Endodermal cell (in vitro differentiated cells): Measurements from ENCODE around the gene NIN. TPM values are rescaled to one million over a fixed set of nuclear protein-coding genes. Genes with fewer than 3 reads are reported as not detected.

Source experiments
- DNase-seq: peaks from one replicate; pipeline ENCODE4 v3.0.0-alpha.2; 2017
- H3K27ac ChIP-seq: 2 replicates; pipeline ENCODE4 v1.5.1; 2013; ENCODE audit warnings: mild to moderate bottlenecking, low read depth, low read length, moderate library complexity
- H3K27me3 ChIP-seq: 2 replicates; pipeline ENCODE4 v1.6.1; 2013; ENCODE audit warnings: mild to moderate bottlenecking, low read length, moderate library complexity; ENCODE audit not compliant: insufficient read depth, control insufficient read depth, poor library complexity, severe bottlenecking
- H3K36me3 ChIP-seq: 2 replicates; pipeline ENCODE4 v1.7.0; 2013; ENCODE audit warnings: mild to moderate bottlenecking, low read length, moderate library complexity; ENCODE audit not compliant: control insufficient read depth, insufficient read depth
- H3K4me1 ChIP-seq: one replicate; pipeline ENCODE4 v1.7.0; 2013; ENCODE audit warnings: low read length; ENCODE audit not compliant: control insufficient read depth, insufficient read depth
- H3K4me3 ChIP-seq: 2 replicates; pipeline ENCODE4 v1.5.1; 2013; ENCODE audit warnings: mild to moderate bottlenecking, low read length, moderate library complexity
- H3K9ac ChIP-seq: 2 replicates; pipeline ENCODE4 v1.6.1; 2013; ENCODE audit warnings: mild to moderate bottlenecking, low read length, moderate library complexity; ENCODE audit not compliant: poor library complexity, severe bottlenecking; ENCODE audit errors: extremely low read depth
- H3K9me3 ChIP-seq: 2 replicates; pipeline ENCODE4 v1.6.1; 2013; ENCODE audit warnings: mild to moderate bottlenecking, low read length, moderate library complexity; ENCODE audit not compliant: control insufficient read depth
- H3K27ac Mint-ChIP-seq: 2 replicates; pipeline ENCODE4 v1.8.0; 2020; ENCODE audit warnings: mixed read lengths
- H3K27me3 Mint-ChIP-seq: 2 replicates; pipeline ENCODE4 v1.8.0; 2021; ENCODE audit warnings: mild to moderate bottlenecking, mixed read lengths; ENCODE audit not compliant: insufficient read depth
- H3K36me3 Mint-ChIP-seq: 2 replicates; pipeline ENCODE4 v1.8.0; 2020; ENCODE audit warnings: low read depth, mixed read lengths
- H3K4me1 Mint-ChIP-seq: 2 replicates; pipeline ENCODE4 v1.8.0; 2020; ENCODE audit warnings: mixed read lengths
- H3K4me3 Mint-ChIP-seq: 2 replicates; pipeline ENCODE4 v1.8.0; 2020; ENCODE audit warnings: mild to moderate bottlenecking, moderate library complexity, mixed read lengths
- H3K9me3 Mint-ChIP-seq: 2 replicates; pipeline ENCODE4 v1.8.0; 2020; ENCODE audit warnings: mild to moderate bottlenecking, mixed read lengths
- WGBS, 2 experiments: methylation state at CpG; one replicate each; pipeline versions ENCODE4 v1.1.5 to v1.1.7; 2013; ENCODE audit warnings: missing lambda C conversion rate in 2 of 2, mixed read lengths in 1 of 2; ENCODE audit not compliant: insufficient coverage in 1 of 2, insufficient read length in 1 of 2; 5-methylcytosine and 5-hydroxymethylcytosine counted together
- total RNA-seq, 2 donors: library from RNA; stranded (reverse); fragmentation: NEBNext Ultra II Directional in 1 of 2; extraction: Animal tissue kit (Norgen Biotek cat#: 25700) in 1 of 2; gene quantifications; 2 replicates in 1 of 2; 3 replicates in 1 of 2; pipeline ENCODE4 v1.2.1, GENCODE V29; 2021
- TF ChIP-seq, protein P1 (sequence below): fragments of 200-600 bp; sonication (generic); conservative IDR thresholded peaks from 2 replicates; pipeline ENCODE4 v1.5.0; 2021; ENCODE audit warnings: antibody characterized with exemption, mild to moderate bottlenecking

NIN gene
- total RNA-seq, 2 donors from 2014 or later = 3.3 to 4.1 TPM

DNA sequence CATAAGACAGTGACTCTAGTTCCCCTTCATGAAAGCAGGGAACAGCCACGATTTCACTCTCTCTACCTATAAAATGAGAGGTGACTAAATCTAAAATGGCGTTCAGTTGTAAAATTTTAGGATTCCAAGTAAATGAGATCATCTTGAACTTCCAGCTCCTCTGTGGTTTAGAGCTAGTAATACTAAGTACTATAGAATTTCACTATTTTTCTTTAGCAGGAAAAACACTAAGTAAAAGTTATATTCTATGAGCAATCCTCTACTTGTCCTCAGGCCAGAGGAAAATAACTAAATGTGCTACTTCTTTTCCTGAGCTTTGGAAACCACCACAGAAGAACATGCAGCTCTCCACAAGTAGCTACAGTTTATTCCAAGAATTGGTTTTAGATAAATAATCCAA, 55.6 kb downstream of the NIN start:
- DNase-seq = no peak
- no peak overlapping the region for H3K4me3 ChIP-seq
- no peaks in the 10 kb centered on the region for H3K9me3 ChIP-seq
- H3K36me3 ChIP-seq = no peaks in the 10 kb centered on the region
- H3K9ac ChIP-seq = no peak overlapping the region
- H3K4me1 ChIP-seq = no peaks in the 10 kb centered on the region
- H3K9me3 Mint-ChIP-seq = no peaks in the 10 kb centered on the region
- peaks cover 5% of the 10 kb centered on the region for H3K27me3 Mint-ChIP-seq
- H3K4me3 Mint-ChIP-seq = no peak overlapping the region
- TF ChIP-seq, protein P1, sequence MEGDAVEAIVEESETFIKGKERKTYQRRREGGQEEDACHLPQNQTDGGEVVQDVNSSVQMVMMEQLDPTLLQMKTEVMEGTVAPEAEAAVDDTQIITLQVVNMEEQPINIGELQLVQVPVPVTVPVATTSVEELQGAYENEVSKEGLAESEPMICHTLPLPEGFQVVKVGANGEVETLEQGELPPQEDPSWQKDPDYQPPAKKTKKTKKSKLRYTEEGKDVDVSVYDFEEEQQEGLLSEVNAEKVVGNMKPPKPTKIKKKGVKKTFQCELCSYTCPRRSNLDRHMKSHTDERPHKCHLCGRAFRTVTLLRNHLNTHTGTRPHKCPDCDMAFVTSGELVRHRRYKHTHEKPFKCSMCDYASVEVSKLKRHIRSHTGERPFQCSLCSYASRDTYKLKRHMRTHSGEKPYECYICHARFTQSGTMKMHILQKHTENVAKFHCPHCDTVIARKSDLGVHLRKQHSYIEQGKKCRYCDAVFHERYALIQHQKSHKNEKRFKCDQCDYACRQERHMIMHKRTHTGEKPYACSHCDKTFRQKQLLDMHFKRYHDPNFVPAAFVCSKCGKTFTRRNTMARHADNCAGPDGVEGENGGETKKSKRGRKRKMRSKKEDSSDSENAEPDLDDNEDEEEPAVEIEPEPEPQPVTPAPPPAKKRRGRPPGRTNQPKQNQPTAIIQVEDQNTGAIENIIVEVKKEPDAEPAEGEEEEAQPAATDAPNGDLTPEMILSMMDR = no peak
- no peaks in the 10 kb centered on the region for H3K27me3 ChIP-seq
- no peak overlapping the region for H3K27ac ChIP-seq
- H3K36me3 Mint-ChIP-seq = no peaks in the 10 kb centered on the region
- no peaks in the 10 kb centered on the region for H3K4me1 Mint-ChIP-seq
- 75 to 83% methylated on average over 1 to 2 of the region's 2 CpGs for WGBS, 2 experiments
- H3K27ac Mint-ChIP-seq = peak overlapping the region; percentile 1

DNA sequence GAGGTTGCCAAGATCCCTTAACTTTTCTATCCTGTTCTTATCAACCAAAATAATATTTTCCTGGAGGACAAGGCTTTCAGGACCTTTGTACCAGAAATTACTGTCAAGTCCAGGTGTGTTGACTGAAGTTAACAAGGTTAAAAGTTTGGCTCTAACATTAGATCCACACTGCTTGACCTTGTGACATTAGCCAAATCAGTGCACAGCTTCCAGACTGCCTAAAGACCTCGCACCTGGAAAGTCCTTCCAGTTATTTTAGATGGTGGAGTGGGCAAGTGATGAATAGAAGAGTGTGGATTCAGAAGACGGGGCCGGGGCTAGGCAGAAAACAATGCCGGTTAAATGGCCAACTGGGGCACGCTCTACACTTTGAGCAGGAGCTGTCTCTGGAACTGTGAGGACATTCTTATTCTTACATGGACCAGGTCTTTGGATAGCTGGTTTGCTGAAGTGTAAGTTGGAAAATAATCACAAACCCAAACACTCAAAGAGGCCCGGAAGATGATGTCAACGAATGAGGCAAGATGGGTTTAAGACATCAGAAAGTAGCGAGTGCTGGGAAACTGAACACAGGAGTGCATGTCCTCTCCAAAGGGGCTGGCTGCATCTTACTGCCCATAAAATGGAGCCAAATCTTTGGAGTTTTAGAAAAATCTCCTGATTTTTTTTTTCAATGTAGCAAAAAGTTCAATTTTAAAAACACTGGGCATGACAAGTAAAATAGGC, 56.3 kb downstream of the NIN start:
- peak overlapping the region; percentile 1 for H3K27ac Mint-ChIP-seq
- no peak overlapping the region for H3K9ac ChIP-seq
- H3K27ac ChIP-seq = no peak overlapping the region
- H3K4me3 ChIP-seq = no peak overlapping the region
- H3K27me3 Mint-ChIP-seq = peaks cover 4% of the 10 kb centered on the region
- H3K36me3 Mint-ChIP-seq = no peaks in the 10 kb centered on the region
- H3K36me3 ChIP-seq = no peaks in the 10 kb centered on the region
- no peak for DNase-seq
- H3K4me1 Mint-ChIP-seq = no peaks in the 10 kb centered on the region
- no peaks in the 10 kb centered on the region for H3K9me3 Mint-ChIP-seq
- H3K27me3 ChIP-seq = no peaks in the 10 kb centered on the region
- 83 to 89% methylated on average over 4 to 8 of the region's 8 CpGs for WGBS, 2 experiments
- H3K4me3 Mint-ChIP-seq = no peak overlapping the region
- H3K4me1 ChIP-seq = no peaks in the 10 kb centered on the region
- H3K9me3 ChIP-seq = no peaks in the 10 kb centered on the region
- TF ChIP-seq, protein P1 = no peak

DNA sequence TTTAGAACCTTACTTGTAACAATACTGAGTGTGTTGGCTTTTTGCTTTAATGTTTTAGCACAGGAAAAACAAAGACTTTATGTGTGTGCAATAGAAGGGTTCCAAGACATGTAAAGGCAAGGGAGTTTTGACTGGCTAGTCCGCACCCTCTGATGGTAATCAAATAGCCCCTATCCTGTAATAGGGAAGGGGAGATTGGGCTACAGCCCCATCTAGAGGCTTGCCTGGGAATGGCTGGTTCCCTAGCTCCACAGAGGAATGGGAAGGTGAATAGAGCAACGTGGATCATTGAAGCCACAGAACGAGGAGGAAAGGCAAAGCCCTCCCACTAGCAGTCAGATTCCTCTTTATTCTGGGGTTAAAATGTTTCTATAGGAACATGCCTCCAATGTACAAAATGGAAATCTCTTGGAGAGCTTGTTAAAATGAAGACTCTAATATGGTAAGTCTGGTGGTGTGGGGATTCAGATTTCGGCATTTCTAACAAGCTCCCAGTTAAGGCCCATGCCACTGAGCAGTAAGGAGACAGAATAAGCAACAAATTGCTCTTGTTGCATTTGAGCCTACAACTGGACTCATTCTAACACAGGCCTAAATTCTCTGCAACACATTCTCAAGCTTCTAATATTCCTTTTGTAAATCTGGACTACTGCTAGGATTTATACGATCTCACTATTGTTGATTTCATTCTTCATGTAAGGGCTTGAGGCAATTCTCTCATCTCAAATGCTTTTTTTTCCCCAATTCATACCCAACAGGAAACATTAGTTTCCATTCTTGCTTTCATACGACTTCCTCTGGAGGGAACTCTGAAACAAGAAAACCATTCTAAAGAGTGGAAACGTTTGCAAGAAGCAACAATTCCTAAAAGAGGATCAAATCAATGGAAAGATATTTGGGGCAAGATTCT, 57.1 kb downstream of the NIN start:
- TF ChIP-seq, protein P1 = peak; percentile 96

More for the DNA sequence above, 57.1 kb downstream of the NIN start:
- H3K27ac Mint-ChIP-seq = no peak overlapping the region
- Histone ChIP-seq H3K9ac (no peak overlapping the region), H3K27ac (no peak overlapping the region), H3K4me3 (no peak overlapping the region), H3K36me3 (no peaks in the 10 kb centered on the region), H3K9me3 (no peaks in the 10 kb centered on the region), H3K4me1 (no peaks in the 10 kb centered on the region), H3K27me3 (no peaks in the 10 kb centered on the region)
- H3K4me1 Mint-ChIP-seq = no peaks in the 10 kb centered on the region
- no peak overlapping the region for H3K4me3 Mint-ChIP-seq
- H3K9me3 Mint-ChIP-seq = no peaks in the 10 kb centered on the region
- H3K27me3 Mint-ChIP-seq = peaks cover 4% of the 10 kb centered on the region
- peak; percentile 91 for DNase-seq
- H3K36me3 Mint-ChIP-seq = no peaks in the 10 kb centered on the region
- WGBS, 2 experiments = 71 to 90% methylated on average over 4 to 7 of the region's 7 CpGs
